Gastroesophageal sphincter (tissue), 3 donors: ENCODE measurements around the gene GALNT9.

Source experiments
- POLR2A ChIP-seq, 2 donors: fragments of 450-650 bp; IDR thresholded peaks; one replicate each; pipeline ENCODE4 v1.6.1; 2017; ENCODE audit warnings: antibody characterized with exemption in 2 of 2, mild to moderate bottlenecking in 2 of 2, moderate library complexity in 1 of 2
- POLR2AphosphoS5 ChIP-seq: sonication (generic); formaldehyde crosslinking; IDR thresholded peaks from one replicate; pipeline ENCODE4 v1.6.1; 2017; ENCODE audit warnings: antibody characterized with exemption
- TF ChIP-seq, protein P1 (sequence below), 4 experiments: fragments of 200-600 bp in 2 of 4; fragments of 450-650 bp in 2 of 4; sonication (generic) in 1 of 4; IDR thresholded peaks; one replicate each; pipeline ENCODE4 v1.5.1; 2017 to 2019; ENCODE audit warnings: antibody characterized with exemption in 4 of 4, mild to moderate bottlenecking in 2 of 4, moderate library complexity in 2 of 4

- TF ChIP-seq, protein P1, sequence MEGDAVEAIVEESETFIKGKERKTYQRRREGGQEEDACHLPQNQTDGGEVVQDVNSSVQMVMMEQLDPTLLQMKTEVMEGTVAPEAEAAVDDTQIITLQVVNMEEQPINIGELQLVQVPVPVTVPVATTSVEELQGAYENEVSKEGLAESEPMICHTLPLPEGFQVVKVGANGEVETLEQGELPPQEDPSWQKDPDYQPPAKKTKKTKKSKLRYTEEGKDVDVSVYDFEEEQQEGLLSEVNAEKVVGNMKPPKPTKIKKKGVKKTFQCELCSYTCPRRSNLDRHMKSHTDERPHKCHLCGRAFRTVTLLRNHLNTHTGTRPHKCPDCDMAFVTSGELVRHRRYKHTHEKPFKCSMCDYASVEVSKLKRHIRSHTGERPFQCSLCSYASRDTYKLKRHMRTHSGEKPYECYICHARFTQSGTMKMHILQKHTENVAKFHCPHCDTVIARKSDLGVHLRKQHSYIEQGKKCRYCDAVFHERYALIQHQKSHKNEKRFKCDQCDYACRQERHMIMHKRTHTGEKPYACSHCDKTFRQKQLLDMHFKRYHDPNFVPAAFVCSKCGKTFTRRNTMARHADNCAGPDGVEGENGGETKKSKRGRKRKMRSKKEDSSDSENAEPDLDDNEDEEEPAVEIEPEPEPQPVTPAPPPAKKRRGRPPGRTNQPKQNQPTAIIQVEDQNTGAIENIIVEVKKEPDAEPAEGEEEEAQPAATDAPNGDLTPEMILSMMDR (IDR thresholded peaks at IDR 0.05): no peak
- TF ChIP-seq POLR2A (IDR thresholded peaks at IDR 0.05) (no peak), POLR2AphosphoS5 (no peak)
These were observed 51.4 kb downstream of the GALNT9 start for GRCh38 chr12:132277949-132278348.
